Measurements from ENCODE around the gene COX15. TPM values are rescaled to one million over a fixed set of nuclear protein-coding genes. Genes with fewer than 3 reads are reported as not detected.
"Not testable (repeated sequence)": the region's sequence is repeated elsewhere in the genome, so short reads cannot be mapped to it uniquely, and the experiment has no call there.

COX15 gene
- total RNA-seq, 2 donors from 2014 or later: 26.1 to 31.9 TPM

GRCh38 chr10:99756159-99756558 lies 24.2 kb upstream of the COX15 start:
- Mint-ChIP-seq H3K9me3 (no peaks in the 10 kb centered on the region), H3K4me3 (no peak overlapping the region), H3K27ac (no peak overlapping the region), H3K27me3 (no peaks in the 10 kb centered on the region), H3K36me3 (peaks cover 33% of the 10 kb centered on the region), H3K4me1 (ENCODE audit: low read depth in 2 of 2) (no peaks in the 10 kb centered on the region)
- DNase-seq (ENCODE audit: low spot score): no peak
- no peak for ATAC-seq

DNA sequence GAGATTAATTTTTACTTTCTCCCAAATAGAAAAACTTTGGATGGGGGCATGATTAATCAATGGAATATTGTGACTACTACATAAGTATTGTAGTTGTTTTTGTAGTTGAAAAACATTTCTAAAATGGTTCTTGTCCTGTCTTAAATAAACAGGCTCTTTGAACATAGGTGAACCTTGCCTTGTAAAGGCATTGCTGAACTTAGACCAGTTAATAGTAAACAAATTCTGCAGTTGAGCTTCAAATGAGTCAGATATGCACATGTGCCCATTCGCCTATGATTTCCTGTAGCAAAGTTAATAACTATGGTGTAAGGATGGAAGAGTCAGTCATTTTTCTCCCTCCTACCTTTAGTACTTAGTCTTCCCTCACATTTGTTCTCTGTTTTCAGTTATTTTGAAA lies 22.7 kb upstream of the COX15 start:
- H3K4me3 Mint-ChIP-seq: no peak overlapping the region
- H3K9me3 Mint-ChIP-seq: no peaks in the 10 kb centered on the region
- ATAC-seq (no peak), DNase-seq (ENCODE audit: low spot score) (no peak)
- no peak overlapping the region for H3K27ac Mint-ChIP-seq
- no peaks in the 10 kb centered on the region for H3K27me3 Mint-ChIP-seq
- H3K4me1 Mint-ChIP-seq (ENCODE audit: low read depth in 2 of 2): peaks cover 0 to 1% of the 10 kb centered on the region in 2 donors
- H3K36me3 Mint-ChIP-seq: peaks cover 27% of the 10 kb centered on the region

DNA sequence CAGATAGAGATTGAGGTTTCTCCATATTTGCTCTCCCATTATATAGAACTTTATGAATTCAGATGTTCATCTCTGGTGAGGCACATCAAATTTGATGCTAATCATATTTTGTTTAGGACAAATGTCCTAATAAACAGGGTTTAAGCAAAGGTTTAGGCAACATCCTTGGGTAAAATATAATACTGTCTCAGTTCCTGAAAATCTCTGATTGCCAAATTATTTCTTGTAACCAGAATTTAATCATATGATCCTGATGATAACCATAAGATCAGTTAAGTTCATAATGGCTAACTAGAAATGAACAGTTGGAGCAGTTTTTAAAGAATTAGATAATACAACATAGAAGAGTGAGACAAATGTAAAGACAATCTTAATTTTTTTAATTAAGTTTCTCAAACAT lies 18.7 kb upstream of the COX15 start:
- ATAC-seq (no peak), DNase-seq (ENCODE audit: low spot score) (no peak)
- Mint-ChIP-seq H3K27ac (no peak overlapping the region), H3K36me3 (no peaks in the 10 kb centered on the region), H3K27me3 (no peaks in the 10 kb centered on the region), H3K4me1 (ENCODE audit: low read depth in 2 of 2) (peaks cover 0 to 9% of the 10 kb centered on the region in 2 donors), H3K4me3 (no peak overlapping the region), H3K9me3 (no peaks in the 10 kb centered on the region)

GRCh38 chr10:99748823-99749451 lies 17.0 kb upstream of the COX15 start:
- no peak overlapping the region for H3K4me3 Mint-ChIP-seq
- no peak for ATAC-seq
- no peaks in the 10 kb centered on the region for H3K27me3 Mint-ChIP-seq
- DNase-seq (ENCODE audit: low spot score): no peak
- H3K27ac Mint-ChIP-seq: no peak overlapping the region
- no peaks in the 10 kb centered on the region for H3K9me3 Mint-ChIP-seq
- H3K4me1 Mint-ChIP-seq (ENCODE audit: low read depth in 2 of 2): peaks cover 0 to 9% of the 10 kb centered on the region in 2 donors
- H3K36me3 Mint-ChIP-seq: peaks cover 5% of the 10 kb centered on the region

- not testable (repeated sequence) for H3K9me3 Mint-ChIP-seq; H3K27me3 Mint-ChIP-seq; H3K4me3 Mint-ChIP-seq; ATAC-seq; H3K27ac Mint-ChIP-seq; DNase-seq (ENCODE audit: low spot score)
- Mint-ChIP-seq H3K4me1 (ENCODE audit: low read depth in 2 of 2) (peaks cover 16 to 18% of the 10 kb centered on the region in 2 donors), H3K36me3 (peaks cover 30% of the 10 kb centered on the region)
These were observed 14.2 kb upstream of the COX15 start for GRCh38 chr10:99746166-99746565.

DNA sequence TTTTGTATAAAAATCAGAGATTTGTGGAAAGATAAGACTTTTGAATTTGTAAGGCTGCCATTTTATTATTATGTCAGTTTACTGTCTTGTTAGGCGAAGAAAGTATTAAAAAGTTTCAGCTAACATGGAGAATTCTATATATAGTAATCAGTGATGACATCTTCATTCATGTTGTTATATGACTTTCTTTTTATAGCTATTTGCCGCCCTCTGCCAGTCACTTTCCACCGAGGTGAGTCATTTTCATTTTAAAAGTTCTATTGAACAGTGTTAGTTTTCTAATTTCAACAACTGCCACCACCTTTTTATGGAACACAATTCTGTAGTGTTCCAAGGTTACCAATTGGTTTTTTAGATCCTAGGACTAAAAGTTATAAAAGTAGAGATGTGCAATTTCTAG lies 11.9 kb upstream of the COX15 start:
- H3K27ac Mint-ChIP-seq: no peak overlapping the region
- ATAC-seq: no peak
- peaks cover 14 to 16% of the 10 kb centered on the region in 2 donors for H3K4me1 Mint-ChIP-seq (ENCODE audit: low read depth in 2 of 2)

GRCh38 chr10:99742701-99743100 lies 10.8 kb upstream of the COX15 start:
- Mint-ChIP-seq H3K36me3 (peaks cover 55% of the 10 kb centered on the region), H3K27ac (no peak overlapping the region), H3K4me3 (no peak overlapping the region), H3K4me1 (ENCODE audit: low read depth in 2 of 2) (peaks cover 9 to 17% of the 10 kb centered on the region in 2 donors), H3K27me3 (no peaks in the 10 kb centered on the region), H3K9me3 (peaks cover 7% of the 10 kb centered on the region)
- no peak for ATAC-seq
- no peak for DNase-seq (ENCODE audit: low spot score)

More for the DNA sequence above, 11.9 kb upstream of the COX15 start:
- DNase-seq (ENCODE audit: low spot score): no peak
- Mint-ChIP-seq H3K36me3 (peaks cover 54% of the 10 kb centered on the region), H3K27me3 (no peaks in the 10 kb centered on the region), H3K9me3 (peaks cover 7% of the 10 kb centered on the region), H3K4me3 (no peak overlapping the region)

DNA sequence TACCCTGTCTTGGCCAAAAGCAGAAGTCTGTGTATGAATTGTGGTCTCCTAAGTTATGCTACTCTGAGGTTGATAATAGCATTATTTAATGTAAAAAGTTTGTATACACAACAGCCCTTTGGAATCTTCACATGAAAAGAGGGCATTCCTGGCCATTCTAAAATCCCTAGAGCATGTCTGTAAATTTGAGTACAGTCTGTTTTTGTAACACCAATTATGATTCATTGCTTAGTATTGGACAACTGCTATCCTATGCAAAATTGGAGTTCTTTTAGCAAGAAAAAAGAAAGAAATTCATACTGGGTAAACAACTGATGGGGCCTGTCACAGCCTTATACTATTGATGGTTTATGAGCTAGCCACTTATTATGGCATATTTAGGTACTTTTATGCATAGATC lies 10.3 kb upstream of the COX15 start:
- Mint-ChIP-seq H3K4me1 (ENCODE audit: low read depth in 2 of 2) (peaks cover 9 to 21% of the 10 kb centered on the region in 2 donors), H3K36me3 (peaks cover 59% of the 10 kb centered on the region), H3K4me3 (no peak overlapping the region), H3K27me3 (no peaks in the 10 kb centered on the region), H3K9me3 (peaks cover 7% of the 10 kb centered on the region), H3K27ac (no peak overlapping the region)
- DNase-seq (ENCODE audit: low spot score): no peak
- no peak for ATAC-seq

- Mint-ChIP-seq H3K4me1 (ENCODE audit: low read depth in 2 of 2) (peaks cover 9 to 24% of the 10 kb centered on the region in 2 donors), H3K9me3 (peaks cover 7% of the 10 kb centered on the region), H3K4me3 (no peak overlapping the region), H3K36me3 (peaks cover 63% of the 10 kb centered on the region), H3K27ac (no peak overlapping the region), H3K27me3 (no peaks in the 10 kb centered on the region)
- ATAC-seq (no peak), DNase-seq (ENCODE audit: low spot score) (no peak)
These were observed 9.1 kb upstream of the COX15 start for GRCh38 chr10:99740933-99741559.

DNA sequence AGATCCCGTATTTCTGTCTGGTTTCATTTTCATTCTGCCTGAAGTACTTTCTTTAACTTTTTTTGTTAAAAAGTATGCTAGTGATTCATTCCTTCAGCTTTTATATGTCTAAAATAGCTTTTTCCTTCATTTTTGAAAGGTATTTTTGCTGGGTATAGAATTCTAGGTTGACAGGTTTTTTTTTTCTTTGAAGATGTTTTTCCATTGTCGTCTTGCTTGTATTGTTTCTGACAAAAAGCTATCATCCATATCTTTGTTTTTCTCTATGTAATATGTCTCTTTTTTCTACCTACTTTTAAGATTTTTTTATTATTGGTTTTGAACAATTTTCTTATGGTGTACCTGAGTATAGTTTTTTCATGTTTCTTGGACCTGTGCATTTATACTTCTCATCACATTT lies 8.3 kb upstream of the COX15 start:
- DNase-seq (ENCODE audit: low spot score) (no peak), ATAC-seq (no peak)
- Mint-ChIP-seq H3K9me3 (peaks cover 7% of the 10 kb centered on the region), H3K36me3 (peaks cover 63% of the 10 kb centered on the region), H3K27me3 (no peaks in the 10 kb centered on the region), H3K27ac (no peak overlapping the region), H3K4me3 (no peak overlapping the region), H3K4me1 (ENCODE audit: low read depth in 2 of 2) (peaks cover 9 to 24% of the 10 kb centered on the region in 2 donors)

DNA sequence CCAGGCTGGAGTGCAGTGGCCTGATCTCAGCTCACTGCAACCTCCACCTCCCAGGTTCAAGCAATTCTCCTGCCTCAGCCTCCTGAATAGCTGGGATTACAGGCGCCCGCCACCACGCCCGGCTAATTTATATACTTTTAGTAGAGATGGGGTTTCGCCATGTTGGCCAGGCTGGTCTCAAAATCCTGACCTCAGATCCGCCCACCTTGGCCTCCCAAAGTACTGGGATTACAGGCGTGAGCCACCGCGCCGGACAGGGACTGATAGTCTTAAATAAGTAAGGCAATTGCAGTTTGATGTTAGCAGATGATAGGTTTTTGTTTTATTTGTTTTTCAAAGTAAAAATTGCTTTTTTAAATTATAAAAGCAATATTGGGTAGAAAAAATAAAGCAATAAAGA lies 2.2 kb upstream of the COX15 start:
- not testable (repeated sequence) for H3K4me3 Mint-ChIP-seq; H3K9me3 Mint-ChIP-seq; ATAC-seq; H3K27me3 Mint-ChIP-seq; DNase-seq (ENCODE audit: low spot score); H3K27ac Mint-ChIP-seq
- Mint-ChIP-seq H3K36me3 (peaks cover 12% of the 10 kb centered on the region), H3K4me1 (ENCODE audit: low read depth in 2 of 2) (peaks cover 20 to 23% of the 10 kb centered on the region in 2 donors)

GRCh38 chr10:99733366-99733765 lies 1.4 kb upstream of the COX15 start:
- H3K27me3 Mint-ChIP-seq: no peaks in the 10 kb centered on the region
- H3K27ac Mint-ChIP-seq: no peak overlapping the region
- ATAC-seq (no peak), DNase-seq (ENCODE audit: low spot score) (no peak)
- peaks cover 20 to 23% of the 10 kb centered on the region in 2 donors for H3K4me1 Mint-ChIP-seq (ENCODE audit: low read depth in 2 of 2)
- no peaks in the 10 kb centered on the region for H3K9me3 Mint-ChIP-seq
- peak overlapping the region; percentile 74 for H3K4me3 Mint-ChIP-seq
- H3K36me3 Mint-ChIP-seq: peaks cover 12% of the 10 kb centered on the region

DNA sequence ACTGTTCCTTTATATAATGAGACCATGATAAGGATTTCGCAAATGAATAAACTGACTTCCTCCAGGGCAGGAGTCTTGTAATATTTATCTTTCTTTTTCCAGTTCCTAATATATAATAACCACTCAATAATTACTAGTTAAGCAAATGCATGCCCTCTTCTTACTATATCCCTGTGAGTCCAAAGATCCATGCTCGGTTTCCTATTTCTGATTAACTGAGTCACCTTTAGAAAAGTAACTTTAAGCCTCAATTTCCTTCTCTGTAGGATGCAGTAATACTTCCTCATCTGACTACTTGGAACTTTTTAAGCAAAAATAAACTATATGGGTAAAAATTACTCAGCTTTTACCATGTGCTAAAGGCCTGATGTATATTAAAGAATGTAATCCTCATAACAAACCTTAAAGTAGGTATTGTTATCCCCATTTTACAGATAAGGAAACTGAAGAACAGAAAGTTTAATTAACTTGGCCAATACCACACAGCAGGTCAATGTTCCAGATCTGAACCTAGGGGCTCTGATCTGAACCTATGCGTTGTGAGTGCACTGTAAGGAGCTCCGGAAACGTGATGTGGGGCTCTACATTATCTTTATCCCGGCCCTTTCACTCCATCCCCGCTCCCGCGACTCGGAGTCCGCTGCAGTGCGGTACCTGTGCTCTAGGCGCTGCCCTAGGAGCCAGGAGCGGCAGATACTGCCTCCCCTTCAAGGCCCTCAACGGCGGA lies 458 bp downstream of the COX15 start:
- H3K9me3 Mint-ChIP-seq: no peaks in the 10 kb centered on the region
- peak overlapping the region; percentile 99 for H3K4me3 Mint-ChIP-seq
- peaks cover 12% of the 10 kb centered on the region for H3K36me3 Mint-ChIP-seq
- peaks cover 13 to 23% of the 10 kb centered on the region in 2 donors for H3K4me1 Mint-ChIP-seq (ENCODE audit: low read depth in 2 of 2)
- no peak for ATAC-seq
- no peak for DNase-seq (ENCODE audit: low spot score)
- H3K27ac Mint-ChIP-seq: peak overlapping the region; percentile 97 to 100
- no peaks in the 10 kb centered on the region for H3K27me3 Mint-ChIP-seq

DNA sequence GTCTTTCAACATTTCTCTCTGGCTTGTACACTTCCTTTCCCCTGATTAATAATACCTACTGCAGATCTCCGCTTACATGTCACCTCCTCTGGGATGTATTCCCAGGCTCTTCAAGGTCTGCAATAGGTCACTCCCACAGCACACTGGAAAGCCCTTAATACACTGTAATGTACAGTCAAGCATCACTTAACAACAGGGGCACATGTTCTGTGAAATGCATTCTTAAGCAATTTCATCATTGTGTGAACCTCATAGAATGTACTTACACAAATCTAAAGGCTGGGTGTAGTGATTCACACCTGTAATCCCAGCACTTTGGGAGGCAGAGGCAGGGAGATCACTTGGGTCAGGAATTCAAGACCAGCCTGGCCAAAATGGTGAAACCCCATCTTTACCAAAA lies 1.9 kb downstream of the COX15 start:
- ATAC-seq (no peak), DNase-seq (ENCODE audit: low spot score) (no peak)
- no peaks in the 10 kb centered on the region for H3K9me3 Mint-ChIP-seq
- no peaks in the 10 kb centered on the region for H3K27me3 Mint-ChIP-seq
- H3K36me3 Mint-ChIP-seq: peaks cover 24% of the 10 kb centered on the region
- H3K4me3 Mint-ChIP-seq: no peak overlapping the region
- peaks cover 13 to 21% of the 10 kb centered on the region in 2 donors for H3K4me1 Mint-ChIP-seq (ENCODE audit: low read depth in 2 of 2)
- H3K27ac Mint-ChIP-seq: no peak overlapping the region
